GM21390 (cell line): ENCODE results near the gene OPN1MW2.
"Not testable (repeated sequence)": the region's sequence is repeated elsewhere in the genome, so short reads cannot be mapped to it uniquely, and the experiment has no call there.

Experiments
- ATAC-seq: cut with Tn5 transposase; IDR thresholded peaks from one replicate; pipeline ENCODE4 v1.9.1; 2021; ENCODE audit not compliant: unreplicated experiment

Gene OPN1MW2

DNA sequence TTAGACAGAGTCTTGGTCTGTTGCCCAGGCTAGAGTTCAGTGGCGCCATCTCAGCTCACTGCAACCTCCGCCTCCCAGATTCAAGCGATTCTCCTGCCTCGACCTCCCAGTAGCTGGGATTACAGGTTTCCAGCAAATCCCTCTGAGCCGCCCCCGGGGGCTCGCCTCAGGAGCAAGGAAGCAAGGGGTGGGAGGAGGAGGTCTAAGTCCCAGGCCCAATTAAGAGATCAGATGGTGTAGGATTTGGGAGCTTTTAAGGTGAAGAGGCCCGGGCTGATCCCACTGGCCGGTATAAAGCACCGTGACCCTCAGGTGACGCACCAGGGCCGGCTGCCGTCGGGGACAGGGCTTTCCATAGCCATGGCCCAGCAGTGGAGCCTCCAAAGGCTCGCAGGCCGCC, at the start of gene OPN1MW2:
TSS of gene OPN1MW2 (plus strand) at position 301 of the 400 bp plus-strand sequence. CDS start at position 361, 60 bp downstream.
- ATAC-seq: not testable (repeated sequence)

DNA sequence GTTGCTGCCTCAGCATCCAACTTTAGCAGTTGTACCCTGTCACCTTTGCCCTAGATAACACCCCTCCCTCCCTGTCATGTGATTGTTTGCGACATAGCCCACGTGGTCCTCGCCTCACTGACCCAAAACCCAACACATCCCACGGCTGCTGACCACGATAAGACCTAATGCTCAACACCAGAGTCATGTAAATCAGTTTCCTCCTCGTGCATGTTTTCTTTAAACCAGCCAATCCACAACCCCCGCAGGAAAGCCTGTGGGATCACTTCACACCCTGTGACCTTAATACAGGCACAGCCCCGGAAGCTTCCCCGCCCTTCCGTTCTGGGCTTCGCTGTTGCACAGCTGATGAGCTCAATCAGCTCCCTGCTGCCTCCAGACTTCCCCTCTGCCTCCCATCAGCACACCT, 47.0 kb upstream of the OPN1MW2 start:
- peak; percentile 72 for ATAC-seq

DNA sequence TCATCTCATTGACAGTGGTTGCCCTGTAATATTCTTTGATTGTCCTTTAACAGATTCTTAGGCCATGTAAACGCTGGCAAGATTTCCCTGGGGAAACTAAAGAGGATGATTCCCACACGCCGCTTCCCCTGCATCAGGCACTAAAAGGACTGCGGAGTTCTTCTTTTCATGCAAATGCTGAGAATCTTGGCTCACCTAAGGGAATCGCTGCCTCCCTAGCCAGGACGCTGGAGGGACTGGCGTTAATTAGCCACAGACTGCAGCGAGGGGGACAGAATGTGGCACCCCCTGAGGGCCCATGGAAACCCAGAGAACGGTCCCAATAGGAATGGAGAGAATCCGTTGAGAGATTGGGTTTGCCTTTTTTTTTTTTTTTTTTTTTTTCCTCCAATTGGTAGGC, 45.2 kb upstream of the OPN1MW2 start:
- ATAC-seq: not testable (repeated sequence)

DNA sequence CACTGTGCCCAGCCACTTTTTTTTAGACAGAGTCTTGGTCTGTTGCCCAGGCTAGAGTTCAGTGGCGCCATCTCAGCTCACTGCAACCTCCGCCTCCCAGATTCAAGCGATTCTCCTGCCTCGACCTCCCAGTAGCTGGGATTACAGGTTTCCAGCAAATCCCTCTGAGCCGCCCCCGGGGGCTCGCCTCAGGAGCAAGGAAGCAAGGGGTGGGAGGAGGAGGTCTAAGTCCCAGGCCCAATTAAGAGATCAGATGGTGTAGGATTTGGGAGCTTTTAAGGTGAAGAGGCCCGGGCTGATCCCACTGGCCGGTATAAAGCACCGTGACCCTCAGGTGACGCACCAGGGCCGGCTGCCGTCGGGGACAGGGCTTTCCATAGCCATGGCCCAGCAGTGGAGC, 37.3 kb upstream of the OPN1MW2 start, which contains the start of gene OPN1MW:
TSS of gene OPN1MW (plus strand) at position 301 of the 400 bp plus-strand sequence. CDS start at position 383, 82 bp downstream.
- not testable (repeated sequence) for ATAC-seq

DNA sequence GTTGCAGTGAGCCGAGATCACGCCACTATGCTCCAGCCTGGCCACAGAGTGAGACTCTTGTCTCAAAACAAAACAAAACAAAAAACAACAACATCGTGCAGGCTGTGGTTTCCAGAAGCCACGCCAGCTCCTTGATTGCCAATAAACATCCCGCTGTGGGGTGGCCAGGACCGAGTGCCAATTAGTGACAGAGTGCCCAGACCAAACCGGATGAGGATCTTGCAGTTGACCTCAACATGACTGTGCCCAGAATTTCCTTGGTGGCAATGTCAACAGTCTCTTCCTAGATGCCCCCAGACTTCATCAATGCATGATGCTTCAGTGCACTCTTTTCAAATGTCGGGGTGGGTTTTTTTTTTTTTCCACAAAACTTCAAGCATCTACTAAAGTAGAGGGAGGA, 35.8 kb upstream of the OPN1MW2 start:
- ATAC-seq: not testable (repeated sequence)

DNA sequence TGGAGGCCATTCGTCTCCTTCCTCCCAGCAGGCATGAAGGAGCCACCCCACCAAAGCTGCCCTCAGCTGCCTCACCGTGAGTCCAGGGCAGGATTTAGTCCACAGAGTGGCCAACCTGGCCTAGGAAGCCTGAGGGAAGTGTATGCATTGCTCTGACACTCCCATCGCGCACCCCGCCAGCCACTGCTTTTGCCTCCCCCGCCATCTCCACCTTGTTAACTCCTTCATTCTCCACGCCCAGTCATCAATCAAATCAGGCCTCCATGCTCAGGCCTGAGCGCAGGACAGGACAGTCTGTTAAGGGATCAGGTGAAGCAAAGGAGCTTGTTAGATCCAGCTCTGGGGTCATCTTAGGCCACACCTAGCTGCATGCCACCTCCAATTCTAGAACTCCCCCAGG, 26.7 kb upstream of the OPN1MW2 start:
- ATAC-seq: not testable (repeated sequence)

DNA sequence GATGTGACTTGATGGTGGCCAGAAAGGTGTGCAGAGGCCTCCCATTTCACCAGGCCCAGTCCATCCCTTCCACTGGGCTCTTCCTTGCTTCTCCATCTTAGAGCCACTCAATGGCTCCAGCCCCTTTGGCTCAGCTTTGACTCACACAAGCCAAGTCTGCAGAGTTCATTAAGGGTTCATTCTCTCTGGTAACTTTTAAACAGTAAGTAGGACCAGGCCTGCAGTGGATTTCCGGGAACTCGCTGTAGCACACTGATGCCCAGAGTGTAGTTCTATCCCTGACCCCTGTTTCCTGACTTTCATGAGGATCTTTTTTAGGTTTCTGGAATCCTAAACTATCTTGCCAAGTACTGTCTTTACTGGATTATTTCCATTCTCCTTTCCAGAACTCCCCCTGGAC, 25.2 kb upstream of the OPN1MW2 start:
- ATAC-seq: not testable (repeated sequence)

DNA sequence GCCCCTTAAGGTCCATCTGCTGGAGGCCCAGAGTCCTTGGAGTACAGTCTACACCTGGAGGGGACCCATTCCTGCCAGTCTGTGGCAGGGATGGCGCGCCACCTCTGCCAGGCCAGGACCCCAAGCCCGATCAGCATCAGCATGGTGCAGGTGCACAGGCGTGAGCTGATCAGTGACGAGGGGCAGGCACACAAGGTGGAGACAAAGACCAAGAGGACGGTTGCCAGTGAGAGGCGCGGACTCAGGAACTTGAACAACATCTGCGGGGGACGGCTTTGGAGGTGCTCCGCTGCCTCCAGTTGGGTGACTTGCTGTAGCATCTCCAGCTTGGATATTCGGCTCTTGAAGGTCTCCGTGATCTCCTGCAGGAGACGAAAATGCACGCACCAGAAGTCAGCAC, 23.1 kb upstream of the OPN1MW2 start:
- ATAC-seq: not testable (repeated sequence)

DNA sequence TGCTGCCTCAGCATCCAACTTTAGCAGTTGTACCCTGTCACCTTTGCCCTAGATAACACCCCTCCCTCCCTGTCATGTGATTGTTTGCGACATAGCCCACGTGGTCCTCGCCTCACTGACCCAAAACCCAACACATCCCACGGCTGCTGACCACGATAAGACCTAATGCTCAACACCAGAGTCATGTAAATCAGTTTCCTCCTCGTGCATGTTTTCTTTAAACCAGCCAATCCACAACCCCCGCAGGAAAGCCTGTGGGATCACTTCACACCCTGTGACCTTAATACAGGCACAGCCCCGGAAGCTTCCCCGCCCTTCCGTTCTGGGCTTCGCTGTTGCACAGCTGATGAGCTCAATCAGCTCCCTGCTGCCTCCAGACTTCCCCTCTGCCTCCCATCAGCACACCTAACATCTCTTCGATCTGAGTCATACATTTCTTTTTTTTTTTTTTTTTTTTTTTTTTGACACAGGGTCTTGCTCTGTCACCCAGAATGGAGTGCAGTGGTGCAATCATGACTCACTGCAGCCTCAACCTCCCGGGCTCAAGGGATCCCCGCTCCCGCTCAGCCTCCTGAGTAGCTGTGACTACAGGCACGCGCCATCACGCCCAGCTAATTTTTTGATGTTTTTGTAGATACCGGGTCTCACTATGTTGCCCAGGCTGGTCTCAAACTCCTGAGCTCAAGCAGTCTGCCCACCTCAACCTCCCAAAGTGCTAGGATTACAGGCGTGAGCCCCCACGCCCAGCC, 9.7 kb upstream of the OPN1MW2 start:
- ATAC-seq: peak; percentile 75

DNA sequence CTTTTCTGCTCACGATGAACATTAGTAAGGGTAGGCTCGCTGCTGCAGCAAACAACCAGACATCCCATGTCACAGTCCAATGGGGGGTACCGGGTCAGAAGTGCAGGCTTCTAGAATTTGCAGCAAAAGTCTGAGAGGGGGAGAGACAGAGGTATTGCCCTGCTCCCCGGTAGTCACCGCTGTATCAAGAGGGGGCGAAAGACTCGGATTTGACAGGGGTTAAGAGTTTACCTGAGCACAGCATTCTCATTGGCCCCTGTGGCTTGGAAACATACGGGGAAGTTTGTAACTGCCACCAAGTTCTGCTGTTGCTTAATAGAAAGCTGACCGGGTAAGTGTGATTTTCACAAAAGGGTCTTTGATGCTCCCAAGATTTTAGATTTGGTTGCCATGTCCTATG, 8.5 kb upstream of the OPN1MW2 start:
- ATAC-seq: not testable (repeated sequence)

DNA sequence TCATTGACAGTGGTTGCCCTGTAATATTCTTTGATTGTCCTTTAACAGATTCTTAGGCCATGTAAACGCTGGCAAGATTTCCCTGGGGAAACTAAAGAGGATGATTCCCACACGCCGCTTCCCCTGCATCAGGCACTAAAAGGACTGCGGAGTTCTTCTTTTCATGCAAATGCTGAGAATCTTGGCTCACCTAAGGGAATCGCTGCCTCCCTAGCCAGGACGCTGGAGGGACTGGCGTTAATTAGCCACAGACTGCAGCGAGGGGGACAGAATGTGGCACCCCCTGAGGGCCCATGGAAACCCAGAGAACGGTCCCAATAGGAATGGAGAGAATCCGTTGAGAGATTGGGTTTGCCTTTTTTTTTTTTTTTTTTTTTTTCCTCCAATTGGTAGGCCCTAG, 8.1 kb upstream of the OPN1MW2 start:
- ATAC-seq: not testable (repeated sequence)

DNA sequence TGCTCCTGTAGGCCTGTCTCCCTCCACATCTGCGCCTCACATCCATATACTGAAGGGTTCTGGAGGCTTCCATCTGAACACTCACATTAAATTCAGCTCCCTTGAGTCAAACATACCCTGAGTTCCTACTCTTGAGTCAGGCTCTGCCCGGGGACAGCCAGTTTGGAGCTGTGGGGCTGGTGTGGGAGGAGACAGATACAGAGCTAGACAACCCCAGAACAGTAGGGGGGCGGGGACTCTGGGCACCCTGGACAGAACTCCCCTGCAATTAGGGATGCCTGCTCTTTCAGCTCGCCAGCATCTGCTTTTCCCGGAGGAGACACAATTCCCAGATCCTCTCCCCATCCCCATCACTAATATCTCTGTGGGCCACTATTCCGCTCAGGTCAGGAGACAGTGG, 5.7 kb downstream of the OPN1MW2 start:
- ATAC-seq: not testable (repeated sequence)

DNA sequence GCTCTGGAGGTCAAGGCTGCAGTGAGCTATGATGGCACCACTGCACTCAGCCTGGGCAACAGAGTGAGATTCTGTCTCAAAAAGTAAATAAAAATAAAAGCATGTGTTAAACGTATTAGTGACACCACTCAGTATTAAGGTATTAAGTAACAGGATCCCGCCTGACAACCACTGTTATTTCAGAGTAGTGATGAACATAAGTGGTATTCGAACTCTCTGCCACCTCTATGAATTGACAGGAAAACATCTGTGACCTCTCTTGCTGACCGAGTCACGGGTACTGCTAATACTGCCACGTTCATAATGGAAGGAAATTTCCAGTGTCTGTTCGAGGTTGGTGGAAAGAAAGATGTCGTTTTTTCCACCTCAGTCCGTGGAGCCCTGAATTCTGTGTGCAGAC, 7.2 kb downstream of the OPN1MW2 start:
- ATAC-seq: not testable (repeated sequence)

DNA sequence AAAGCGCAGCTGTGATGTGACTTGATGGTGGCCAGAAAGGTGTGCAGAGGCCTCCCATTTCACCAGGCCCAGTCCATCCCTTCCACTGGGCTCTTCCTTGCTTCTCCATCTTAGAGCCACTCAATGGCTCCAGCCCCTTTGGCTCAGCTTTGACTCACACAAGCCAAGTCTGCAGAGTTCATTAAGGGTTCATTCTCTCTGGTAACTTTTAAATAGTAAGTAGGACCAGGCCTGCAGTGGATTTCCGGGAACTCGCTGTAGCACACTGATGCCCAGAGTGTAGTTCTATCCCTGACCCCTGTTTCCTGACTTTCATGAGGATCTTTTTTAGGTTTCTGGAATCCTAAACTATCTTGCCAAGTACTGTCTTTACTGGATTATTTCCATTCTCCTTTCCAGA, 11.9 kb downstream of the OPN1MW2 start:
- not testable (repeated sequence) for ATAC-seq

DNA sequence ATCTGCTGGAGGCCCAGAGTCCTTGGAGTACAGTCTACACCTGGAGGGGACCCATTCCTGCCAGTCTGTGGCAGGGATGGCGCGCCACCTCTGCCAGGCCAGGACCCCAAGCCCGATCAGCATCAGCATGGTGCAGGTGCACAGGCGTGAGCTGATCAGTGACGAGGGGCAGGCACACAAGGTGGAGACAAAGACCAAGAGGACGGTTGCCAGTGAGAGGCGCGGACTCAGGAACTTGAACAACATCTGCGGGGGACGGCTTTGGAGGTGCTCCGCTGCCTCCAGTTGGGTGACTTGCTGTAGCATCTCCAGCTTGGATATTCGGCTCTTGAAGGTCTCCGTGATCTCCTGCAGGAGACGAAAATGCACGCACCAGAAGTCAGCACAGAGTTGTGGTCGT, 14.1 kb downstream of the OPN1MW2 start:
- not testable (repeated sequence) for ATAC-seq

DNA sequence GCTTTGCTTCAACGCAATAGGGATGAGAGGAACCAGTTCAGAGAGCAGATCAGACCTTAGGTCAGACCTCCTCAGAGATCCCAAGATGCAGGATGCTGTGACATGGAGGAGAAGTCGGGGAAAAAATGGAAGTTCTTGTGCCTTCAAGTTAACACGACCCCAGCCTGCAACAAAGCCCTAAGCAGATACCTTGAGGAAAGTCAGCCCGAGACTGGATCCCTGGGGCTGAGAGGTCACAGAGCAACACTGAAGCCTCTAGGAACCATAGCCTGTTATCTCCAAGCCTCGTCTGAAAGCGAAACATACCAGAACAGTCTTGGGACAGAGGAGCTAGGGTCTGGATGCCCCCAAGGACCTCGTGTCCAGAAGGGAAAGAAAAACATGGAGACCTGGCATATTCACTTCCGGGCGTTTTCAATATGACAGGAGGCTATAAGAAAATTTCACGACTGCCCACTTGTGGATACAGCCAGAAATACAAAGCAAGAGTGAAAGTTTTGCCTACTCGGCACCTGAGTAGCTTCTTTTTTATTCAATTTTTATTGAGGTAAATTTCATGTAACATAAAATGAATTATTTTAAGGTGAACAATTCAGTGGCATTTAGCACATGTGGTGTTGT, 19.5 kb downstream of the OPN1MW2 start:
- ATAC-seq: not testable (repeated sequence)

DNA sequence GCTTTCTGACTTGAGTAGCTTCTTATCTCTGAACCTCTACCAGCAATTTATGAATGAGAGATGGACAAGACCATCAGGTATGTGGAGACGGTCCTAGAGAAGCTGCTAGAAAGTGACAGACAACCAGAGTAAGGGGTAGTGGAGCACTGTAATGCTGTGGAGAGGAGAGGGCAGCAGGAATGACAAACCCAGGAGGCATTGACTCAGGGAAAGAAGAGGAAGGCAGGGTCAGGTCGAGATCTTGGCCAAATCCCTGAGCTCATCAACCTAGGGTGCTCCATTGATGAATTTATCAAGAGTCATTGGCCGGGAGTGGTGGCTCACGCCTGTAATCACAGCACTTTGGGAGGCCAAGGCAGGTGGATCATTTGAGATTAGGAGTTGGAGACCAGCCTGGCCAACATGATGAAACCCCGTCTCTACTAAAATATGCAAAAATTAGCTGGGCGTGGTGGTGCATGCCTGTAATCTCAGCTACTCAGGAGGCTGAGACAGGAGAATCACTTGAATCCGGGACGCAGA, 20.5 kb downstream of the OPN1MW2 start:
- not testable (repeated sequence) for ATAC-seq

DNA sequence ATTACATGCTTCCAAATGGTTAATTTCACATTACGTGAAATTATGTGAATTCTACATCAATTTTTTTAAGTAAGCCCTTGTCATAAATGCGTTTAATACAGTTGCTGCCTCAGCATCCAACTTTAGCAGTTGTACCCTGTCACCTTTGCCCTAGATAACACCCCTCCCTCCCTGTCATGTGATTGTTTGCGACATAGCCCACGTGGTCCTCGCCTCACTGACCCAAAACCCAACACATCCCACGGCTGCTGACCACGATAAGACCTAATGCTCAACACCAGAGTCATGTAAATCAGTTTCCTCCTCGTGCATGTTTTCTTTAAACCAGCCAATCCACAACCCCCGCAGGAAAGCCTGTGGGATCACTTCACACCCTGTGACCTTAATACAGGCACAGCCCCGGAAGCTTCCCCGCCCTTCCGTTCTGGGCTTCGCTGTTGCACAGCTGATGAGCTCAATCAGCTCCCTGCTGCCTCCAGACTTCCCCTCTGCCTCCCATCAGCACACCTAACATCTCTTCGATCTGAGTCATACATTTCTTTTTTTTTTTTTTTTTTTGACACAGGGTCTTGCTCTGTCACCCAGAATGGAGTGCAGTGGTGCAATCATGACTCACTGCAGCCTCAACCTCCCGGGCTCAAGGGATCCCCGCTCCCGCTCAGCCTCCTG, 28.0 kb downstream of the OPN1MW2 start:
- ATAC-seq: peak; percentile 69

DNA sequence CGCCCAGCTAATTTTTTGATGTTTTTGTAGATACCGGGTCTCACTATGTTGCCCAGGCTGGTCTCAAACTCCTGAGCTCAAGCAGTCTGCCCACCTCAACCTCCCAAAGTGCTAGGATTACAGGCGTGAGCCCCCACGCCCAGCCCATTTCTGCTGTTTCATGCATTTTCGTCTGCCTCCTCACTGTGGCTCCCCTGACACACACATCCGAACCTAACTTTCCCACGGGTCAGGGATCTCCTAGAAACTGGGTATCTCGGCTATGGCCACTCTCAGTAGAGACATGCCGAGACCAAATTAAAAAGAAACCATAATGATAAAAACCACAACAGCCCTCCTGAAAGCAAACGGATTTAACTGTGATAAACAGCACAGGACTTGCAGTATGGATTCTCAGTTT, 28.5 kb downstream of the OPN1MW2 start:
- ATAC-seq: not testable (repeated sequence)

DNA sequence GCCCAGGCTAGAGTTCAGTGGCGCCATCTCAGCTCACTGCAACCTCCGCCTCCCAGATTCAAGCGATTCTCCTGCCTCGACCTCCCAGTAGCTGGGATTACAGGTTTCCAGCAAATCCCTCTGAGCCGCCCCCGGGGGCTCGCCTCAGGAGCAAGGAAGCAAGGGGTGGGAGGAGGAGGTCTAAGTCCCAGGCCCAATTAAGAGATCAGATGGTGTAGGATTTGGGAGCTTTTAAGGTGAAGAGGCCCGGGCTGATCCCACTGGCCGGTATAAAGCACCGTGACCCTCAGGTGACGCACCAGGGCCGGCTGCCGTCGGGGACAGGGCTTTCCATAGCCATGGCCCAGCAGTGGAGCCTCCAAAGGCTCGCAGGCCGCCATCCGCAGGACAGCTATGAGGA, 37.7 kb downstream of the OPN1MW2 start, which contains the start of gene OPN1MW3:
TSS of gene OPN1MW3 (plus strand) at position 301 of the 400 bp plus-strand sequence. CDS start at position 339, 38 bp downstream.
- ATAC-seq: not testable (repeated sequence)

DNA sequence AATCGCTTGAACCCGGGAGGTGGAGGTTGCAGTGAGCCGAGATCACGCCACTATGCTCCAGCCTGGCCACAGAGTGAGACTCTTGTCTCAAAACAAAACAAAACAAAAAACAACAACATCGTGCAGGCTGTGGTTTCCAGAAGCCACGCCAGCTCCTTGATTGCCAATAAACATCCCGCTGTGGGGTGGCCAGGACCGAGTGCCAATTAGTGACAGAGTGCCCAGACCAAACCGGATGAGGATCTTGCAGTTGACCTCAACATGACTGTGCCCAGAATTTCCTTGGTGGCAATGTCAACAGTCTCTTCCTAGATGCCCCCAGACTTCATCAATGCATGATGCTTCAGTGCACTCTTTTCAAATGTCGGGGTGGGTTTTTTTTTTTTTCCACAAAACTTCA, 39.2 kb downstream of the OPN1MW2 start:
- not testable (repeated sequence) for ATAC-seq
